HG03460 (cell line): ENCODE data around the gene TFG.

Source experiments
- ATAC-seq: cut with Tn5 transposase; IDR thresholded peaks from one replicate; pipeline ENCODE4 v1.9.1; 2021; ENCODE audit not compliant: unreplicated experiment

Gene TFG

DNA sequence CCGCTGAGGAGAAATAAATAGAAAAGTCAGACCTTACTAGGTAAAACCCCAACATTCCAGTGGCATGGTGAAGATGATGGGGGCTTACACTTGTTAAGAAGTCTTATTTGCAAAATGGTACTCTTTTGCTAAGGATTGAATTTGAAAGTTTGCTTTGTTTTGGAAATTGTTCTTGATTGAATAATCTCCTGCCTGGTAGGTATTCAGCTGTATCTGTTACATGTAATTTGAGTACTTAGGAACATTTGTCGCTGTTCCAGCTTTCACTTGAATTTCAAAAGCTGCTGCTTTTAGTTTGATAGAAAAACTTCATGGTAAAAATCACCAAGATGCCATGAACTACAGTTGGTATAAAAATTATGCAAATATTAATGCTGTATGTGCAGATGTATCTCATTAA is 44.6 kb downstream of the TFG start:
- ATAC-seq, result no peak

DNA sequence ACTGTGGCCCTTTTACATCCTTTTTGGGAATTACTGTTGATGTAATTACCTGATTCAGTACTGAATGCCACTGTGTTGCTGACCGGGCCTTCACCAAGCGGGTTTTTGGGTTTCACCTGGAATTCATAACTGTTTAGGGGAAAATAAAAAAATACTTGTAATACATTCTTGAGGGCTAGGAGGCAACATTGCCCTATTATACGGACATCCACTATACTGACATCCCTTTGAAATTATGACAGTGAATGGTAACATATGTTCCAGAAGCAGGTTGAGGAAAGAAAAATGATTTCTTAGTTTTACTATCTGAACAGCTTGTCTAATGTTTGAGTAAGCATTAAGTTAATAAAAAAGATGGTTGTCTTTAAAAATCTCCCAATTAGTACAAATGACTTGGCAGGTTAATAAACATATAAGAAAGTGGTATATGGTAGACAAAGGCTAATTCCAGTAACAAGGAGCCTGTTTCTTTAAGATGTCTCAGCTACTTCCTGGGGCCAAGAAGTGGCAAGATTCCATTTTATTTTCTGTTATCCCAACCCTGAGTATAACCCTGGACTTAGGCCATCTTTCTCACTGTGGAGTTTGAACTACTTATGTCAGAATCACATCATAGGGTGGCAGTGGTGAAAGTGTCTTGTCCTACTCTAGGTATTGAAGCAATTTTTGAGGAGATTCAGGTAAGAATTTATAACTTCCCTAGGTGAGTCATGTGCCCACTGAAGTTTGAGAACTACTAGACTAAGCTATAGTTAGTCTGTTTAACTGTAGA is 45.5 kb downstream of the TFG start:
- no peak for ATAC-seq

DNA sequence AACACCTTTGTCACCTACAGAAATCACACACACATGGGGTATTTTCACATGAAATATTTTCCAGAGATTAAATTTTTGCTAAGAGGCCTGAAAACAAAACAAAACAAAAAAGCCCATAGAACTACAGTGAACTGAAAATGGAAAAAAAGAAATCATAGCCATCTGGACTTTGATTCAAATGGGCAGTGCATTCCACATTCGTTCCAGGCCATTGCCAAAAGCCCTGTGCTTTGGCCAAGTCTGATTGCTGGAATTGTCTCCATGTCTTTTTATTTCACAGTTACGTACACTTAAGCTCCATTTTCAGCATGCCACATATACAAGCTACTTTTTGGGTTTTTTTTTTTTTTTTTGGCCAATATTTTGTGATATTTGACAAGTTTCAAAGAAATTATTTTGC is 47.1 kb downstream of the TFG start:
- no peak for ATAC-seq

DNA sequence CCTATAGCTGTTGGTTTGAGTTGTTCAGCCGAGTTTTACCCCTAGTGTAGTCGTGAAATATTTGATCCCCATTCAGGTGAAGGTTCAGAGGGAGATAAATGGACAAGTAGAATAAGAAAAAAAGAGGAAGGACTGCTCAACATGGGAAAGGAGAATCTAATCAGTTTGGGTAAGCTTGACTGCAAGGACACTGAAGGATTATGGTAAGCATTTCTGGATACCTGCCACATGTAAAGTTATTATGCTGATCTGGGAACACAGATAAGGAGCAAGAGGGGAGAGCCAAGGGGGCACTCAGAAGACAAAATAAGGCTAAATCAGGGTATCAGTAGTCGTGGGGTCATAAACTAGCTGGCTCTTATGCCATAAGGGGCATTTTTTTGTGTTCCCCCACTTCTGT is 49.9 kb downstream of the TFG start:
- no peak for ATAC-seq

DNA sequence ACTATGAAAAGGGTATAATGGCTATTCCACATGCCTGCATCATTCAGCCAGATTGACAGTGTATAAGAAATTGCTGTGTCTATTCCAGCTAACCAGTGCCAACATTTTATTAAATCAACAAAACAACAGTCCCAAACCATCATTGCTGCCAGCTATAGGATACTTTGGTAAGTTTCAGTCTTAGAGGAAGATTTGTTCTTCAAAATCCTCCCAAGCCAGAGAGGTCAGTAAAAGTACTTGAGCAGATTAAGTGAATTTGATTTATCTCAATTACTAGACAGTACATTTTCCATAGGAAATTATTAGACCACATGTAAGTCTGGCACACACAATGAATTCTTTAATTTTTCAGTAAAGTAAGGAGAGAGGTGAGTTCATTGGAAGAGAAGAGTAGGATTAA is 50.7 kb downstream of the TFG start:
- ATAC-seq, result no peak

DNA sequence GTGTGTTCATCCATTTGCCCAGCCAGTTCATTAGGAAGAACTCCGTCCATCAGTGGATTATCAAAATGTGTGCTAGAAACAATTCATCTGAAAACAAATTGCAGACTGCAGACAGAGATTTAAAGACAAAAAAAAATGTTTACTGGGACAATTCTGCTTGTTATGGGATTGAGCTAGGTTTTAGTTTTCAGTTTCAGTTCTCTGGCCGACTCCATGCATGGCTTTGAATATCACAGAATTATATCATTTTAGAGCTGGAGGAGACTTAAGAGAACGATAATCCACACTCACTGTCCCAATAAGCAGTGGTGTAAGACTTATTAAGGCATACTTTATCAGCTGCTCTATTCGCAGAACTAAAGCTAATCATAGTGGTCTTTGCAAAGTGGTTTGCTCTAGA is 51.1 kb downstream of the TFG start:
- ATAC-seq, result no peak

DNA sequence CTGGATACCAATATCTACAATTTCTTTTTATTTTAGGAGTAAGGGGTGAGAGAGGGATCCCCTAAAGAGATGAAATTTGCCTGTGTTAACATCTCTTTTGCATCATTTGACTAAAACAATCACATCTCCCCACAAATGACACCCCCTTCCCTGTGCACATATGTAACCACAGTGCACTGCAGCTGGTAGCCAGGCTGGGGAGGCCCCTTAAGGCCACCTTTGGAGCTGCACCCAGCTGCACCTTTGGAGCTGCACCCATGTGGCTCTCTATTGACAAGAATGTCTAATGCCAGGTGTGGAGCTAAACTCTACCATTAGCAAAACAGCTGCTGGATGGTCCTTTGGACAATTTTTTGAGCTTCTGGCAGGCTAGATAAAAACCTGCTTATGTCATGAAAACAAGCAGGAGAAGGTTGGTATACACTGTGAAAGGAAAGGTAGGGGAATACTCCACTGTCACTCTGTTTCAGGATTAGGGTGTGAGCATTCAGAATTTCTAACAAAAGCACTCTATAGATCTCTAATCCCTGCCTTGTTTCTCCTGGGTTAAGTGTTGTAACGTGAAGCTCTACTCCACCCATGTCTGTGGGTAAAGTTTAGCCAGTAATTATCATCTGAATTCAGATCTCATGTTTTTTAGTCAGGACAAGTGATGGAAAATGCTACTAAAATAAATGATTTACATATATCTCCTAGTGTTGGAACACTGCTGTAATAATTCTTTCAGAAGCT is 52.1 kb downstream of the TFG start:
- peak; percentile 79 for ATAC-seq

DNA sequence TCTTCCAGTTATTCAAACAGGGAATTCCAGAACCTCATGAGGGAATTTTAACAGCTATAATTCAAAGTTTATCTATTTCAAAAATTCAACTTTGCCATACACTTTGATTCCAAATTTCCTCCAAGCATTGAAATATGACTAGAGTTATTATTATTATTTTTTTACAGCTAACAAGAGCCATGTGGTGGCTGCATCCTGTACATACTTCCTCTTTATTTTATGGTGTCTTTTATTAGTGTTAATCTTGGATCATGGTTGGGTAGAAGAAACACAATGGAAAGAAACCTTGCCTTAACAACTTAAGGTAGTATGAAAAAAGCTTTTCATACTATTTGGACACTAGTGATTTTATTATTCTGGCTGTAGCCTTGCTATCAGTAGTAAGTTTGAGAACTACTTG is 52.7 kb downstream of the TFG start:
- ATAC-seq, result no peak

DNA sequence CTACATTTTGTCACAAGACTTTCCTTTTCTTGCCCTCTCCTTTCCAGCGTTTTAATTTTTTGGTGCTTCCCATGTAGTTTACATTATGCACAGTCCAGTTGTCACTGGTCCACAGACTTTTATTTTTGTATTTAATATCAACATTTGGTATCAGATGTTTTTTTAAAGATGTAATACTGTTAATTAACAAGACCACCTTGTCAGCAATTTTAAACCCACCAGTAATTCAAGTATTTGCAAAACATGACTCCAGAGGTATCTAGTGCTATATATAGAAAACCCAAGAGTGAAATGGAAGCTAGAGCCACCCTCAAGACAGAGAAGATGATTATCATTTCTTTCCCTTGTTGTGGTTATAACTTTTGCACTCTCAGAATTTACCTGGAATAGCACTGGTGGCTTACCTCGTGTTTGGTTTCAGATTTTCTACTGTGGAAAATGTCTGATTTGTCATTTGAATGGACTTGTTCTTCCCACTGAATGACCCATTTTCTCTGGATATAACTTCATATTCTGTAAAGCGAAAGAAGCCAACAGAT is 56.2 kb downstream of the TFG start:
- ATAC-seq, result no peak

DNA sequence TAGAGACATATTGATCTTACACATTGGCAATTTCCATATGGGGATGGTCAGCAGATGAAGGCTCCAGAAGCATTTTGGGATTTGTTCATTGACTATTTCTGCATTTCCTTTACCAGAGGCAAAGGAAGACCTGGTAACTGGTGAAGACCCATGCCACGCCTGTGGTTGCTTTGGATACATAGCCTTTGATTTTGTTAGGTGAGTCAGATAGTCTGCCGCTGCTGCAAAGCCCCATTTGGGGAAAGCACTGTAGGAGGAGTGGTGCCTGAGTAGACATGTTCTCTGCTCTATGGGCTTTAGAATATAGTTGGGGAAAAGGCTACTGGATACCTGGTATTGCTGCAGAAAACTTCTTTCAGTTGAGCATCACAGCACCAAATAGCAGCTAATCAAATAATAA is 56.8 kb downstream of the TFG start:
- ATAC-seq, result no peak

DNA sequence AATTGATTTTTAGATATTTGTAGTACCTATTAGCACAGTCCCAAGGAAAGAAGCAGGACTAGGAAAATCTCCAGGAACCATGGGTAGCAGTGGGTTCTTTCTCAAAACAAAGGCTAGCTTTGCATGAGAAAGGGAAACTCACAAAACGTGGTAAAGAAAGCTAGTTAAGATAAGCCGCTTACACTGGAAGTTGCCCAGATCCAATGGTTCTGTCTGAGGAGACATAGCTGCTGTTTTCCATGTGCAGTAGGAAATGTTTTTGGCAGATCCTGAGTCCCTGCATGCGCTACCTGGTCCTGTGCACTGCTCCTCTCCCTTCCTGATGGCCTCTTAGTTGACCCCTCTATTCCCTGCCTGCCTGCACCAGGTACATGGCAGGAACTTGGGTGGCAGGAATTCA is 60.4 kb downstream of the TFG start:
- no peak for ATAC-seq

DNA sequence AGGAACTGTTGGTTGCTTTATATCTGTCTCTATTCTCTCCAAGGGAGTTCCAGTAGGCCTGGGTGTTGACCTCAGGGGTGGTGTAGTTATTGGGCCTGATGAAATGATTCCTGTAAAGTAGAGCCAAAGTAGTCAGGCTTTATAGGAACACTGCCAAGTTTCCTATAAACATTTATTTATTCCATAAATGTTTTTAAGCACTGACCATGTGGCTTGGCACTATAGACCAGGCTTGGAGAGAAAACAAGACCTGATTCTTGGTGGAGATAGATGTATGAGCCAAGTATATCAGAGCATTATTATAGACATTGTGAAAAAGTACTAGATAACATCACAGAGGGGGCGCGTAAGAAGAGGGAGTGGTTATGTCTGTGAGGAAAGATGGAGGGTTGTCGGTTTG is 65.9 kb downstream of the TFG start:
- ATAC-seq, result no peak

DNA sequence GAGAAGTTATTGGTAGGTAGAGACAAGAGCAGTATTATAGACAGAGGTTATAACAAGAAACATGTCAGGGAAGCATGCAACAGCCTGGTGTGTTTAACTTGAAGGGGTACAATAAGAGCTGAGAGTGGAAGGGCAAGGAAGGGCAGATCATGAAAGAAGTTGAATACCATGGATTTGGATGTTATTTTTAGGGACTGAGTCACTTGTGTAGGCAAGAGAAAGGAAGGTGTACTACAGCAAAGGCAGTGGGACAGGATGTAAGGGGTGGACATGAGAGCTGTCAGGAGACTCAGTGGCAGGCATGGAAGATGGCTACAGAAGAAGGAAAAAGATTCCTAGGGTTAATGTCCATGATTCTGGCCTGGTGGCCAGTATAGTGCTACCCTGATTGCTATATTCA is 66.4 kb downstream of the TFG start:
- ATAC-seq, result no peak

DNA sequence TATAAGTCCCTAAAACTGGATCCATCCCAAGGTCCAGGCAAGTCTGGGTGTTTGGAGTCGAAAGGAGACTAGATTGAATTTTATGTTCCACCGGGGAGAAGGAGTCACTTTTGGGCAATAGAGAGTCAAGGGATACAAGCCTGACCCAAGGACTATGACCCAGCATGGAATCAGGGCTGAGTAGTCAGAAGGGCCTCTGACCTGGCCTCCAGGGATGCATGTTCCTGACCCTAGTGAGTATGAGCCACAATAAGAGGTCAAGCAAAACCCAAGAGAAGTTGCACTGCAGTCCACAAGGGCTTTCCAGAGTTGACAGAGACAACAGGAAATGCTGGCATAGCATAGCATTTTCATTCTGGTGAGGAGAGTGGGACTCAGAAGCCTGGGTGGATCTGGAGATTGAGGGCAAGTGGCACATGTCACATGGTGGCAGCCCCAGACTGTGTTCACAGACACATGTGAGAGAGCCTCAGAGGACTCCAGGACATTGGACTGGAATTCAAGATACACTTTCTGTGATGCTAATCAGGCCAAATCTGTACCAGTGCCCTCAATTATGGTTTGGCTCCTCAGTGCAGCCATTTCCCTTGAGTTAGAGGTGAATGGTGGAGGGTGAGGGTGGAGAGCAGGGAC is 66.9 kb downstream of the TFG start:
- ATAC-seq, result no peak

DNA sequence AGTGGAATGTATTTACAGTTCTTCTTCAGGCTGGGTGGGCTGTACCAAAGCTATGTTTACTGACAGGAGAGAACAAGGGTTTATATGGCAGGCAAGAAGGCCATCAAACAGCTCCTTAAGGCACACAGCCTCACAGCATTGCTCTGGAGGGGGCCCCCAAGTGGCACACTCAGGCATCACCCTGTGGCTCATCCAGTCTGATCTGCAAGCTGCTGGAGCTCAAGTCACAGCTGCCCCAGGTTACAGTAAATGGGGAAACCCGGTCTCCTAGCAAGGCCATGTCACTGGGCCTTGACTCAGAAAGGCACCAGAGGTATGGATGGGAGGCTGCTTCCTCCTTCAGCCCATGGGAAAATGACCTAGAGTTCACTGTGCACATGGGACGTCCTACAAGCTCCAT is 67.5 kb downstream of the TFG start:
- ATAC-seq, result no peak

DNA sequence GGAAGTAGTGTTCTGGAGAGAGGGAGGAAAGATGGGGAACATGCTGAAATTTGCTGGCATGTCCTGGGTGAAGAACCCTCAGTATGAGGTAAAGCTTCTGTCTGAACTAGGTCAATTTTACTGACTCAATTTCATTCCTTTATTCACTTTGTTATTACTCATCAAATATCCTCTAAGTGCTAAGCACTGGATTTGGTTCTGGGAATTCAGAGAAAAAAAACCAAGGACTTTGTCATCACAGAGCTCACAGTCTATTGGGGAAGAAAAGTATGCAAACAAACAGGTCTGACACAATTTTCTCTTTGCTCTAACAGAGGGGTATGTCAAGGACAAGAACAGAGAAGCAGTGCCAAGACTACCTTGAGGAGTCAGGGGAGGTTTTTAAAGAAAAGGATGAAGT is 68.0 kb downstream of the TFG start:
- no peak for ATAC-seq

DNA sequence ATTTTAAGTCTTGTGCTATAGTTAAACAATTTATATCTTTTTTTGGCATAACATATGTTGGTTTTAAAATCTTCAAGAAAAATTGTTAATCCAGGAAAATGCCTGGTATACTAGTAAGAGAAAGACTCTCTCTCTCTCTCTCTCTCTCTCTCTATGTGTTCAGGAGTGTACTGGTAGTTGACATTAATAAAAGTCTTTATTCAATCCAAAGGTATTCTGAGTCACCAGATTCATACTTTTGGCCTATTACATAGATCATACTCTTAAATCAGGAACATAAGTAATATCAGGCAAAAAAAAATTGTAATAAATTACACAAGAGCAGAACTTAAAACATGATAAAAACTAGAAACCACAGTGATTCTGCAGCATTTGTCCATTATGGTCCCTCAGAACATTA is 70.2 kb downstream of the TFG start:
- ATAC-seq, result no peak

DNA sequence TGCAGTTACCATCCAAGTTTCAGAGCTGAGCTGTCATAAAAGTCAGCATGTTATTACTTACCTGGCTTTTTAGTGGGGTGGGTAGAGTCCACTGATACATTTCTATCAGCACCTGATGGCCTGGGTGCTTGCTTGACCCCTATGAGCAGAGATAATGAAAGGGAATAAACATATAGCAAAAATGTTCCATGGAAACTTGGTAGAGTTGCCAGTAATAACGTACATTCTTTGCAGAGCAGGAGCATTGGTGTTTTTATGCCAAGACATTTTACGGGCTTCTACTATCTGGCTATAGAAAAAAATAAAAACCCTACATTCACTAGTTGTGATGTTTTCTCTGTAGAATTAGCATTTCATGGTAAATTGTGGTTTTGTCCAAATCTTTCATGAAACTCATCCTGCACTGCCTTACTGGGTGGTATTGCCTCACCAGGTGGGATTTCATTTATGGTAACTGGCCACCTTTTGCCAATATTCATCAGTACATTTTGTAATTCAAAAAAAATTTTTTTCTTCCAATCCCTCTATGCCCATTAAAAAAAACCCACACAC is 70.9 kb downstream of the TFG start:
- no peak for ATAC-seq

DNA sequence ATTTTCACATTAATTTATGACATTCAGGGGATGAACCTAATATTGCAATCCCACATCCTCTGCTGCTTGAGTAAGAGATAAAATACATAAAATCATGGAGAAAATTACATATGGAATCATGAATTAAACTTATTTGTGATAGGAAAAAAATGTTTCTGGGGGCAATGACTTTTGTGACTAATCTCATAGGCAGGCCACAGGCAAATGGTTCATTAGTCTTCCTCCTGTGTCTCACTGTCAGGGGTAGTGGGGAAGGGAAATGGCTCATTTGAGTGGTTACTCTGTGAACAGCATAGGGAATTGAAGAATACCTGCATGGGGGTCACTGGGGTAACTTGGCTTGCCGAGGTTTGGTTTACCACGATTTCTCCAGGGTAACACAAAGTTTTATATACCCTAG is 72.0 kb downstream of the TFG start:
- ATAC-seq, result no peak

DNA sequence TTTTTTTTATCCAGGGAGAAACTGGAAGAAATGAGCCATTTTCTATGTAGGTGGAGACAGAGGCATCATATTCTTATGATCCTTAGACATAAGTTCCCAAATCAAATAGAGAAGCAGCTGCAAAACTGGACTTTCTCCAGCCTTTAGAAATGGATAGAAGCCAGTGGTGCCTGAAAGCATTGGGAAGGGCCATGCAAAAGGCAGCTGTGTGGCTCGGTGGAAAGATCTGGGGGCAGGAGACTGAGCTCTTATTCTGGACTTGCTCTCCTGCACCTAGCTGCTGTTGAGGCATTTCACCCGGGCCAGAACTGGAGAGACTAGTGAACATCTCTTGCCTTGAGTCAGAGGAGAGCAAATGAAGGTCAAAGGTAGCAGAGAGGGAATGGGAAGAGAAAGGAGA is 73.1 kb downstream of the TFG start:
- no peak for ATAC-seq

DNA sequence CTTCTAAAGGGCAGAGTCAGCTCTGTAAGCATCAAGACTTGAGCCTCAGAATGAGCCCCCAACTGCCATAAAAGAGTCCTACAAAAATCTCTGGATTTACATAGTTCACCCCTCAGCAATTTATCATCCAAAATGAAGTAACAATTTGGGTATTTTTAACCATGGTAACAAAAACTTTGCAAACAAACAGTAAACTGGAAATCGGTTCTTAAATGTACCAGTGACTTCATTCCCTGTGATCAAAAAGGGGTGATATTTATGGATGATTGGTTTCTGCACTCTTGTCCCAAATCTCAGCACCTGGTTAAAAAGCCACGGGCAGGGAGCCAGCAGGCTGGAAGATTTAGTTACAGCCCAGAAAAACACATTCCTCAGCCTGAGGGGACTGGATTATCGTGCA is 73.6 kb downstream of the TFG start:
- ATAC-seq, result no peak

DNA sequence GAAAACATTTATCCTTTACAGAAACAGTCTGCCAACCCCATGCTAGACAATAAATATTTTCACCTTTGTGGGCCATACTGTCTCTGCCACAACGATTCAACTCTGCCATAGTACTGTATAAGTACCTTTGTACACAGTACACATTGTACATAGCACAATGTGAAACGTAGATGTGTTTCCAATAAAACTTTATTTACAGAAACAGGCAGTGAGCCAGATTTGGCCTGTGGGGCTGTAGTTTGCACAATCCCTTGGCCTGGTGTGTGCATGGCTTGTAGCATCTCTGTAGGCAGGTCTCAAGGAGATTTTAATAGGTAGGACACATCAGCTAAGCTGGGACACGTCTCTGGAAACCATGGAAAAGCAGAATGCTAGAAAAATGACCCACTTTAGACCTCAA is 74.3 kb downstream of the TFG start:
- no peak for ATAC-seq
